ENCODE data around the gene RYR2. TPM values are rescaled to one million over a fixed set of nuclear protein-coding genes. Genes with fewer than 3 reads are reported as not detected.

RYR2 gene
- total RNA-seq, 1 experiment from 2014 or later = 2.8 TPM

- POLR2A ChIA-PET (ENCODE audit: low non-redundant PET) = no interaction called here
Measured at GRCh38 chr1:237634922-237635321, 592.9 kb downstream of the RYR2 start.

GRCh38 chr1:237638555-237638954 is 596.6 kb downstream of the RYR2 start:
- Histone ChIP-seq H3K27me3 (replicated peaks; ENCODE audit: insufficient read depth, low read depth, low read length, poor library complexity) (no peaks in the 10 kb centered on the region), H3K9me3 (ENCODE audit: low read depth, low read length, poor library complexity, severe bottlenecking) (no peaks in the 10 kb centered on the region), H3K4me1 (ENCODE audit: insufficient read depth, low read length, poor library complexity, severe bottlenecking) (no peaks in the 10 kb centered on the region), H3K4me3 (ENCODE audit: low read depth, low read length, poor library complexity, severe bottlenecking) (no peak overlapping the region), H3K36me3 (ENCODE audit: insufficient read depth, low read length, poor library complexity, severe bottlenecking) (no peaks in the 10 kb centered on the region), H3K27ac (ENCODE audit: low read depth, low read length, poor library complexity, severe bottlenecking) (no peak overlapping the region)
- intact Hi-C loops (cut with micrococcal nuclease; ENCODE audit: unreplicated experiment) = no loop called here
- ChIA-PET POLR2A (ENCODE audit: low non-redundant PET) (no interaction called here), CTCF (no interaction called here)
- BruUV-seq (replicated peaks) = no TSS peak
- TF ChIP-seq CTCF (conservative IDR thresholded peaks at IDR 0.05; ENCODE audit: low read depth, low read length) (no peak), EZH2 (IDR thresholded peaks at IDR 0.05; ENCODE audit: borderline replicate concordance, low read depth, low read length, poor library complexity, severe bottlenecking) (no peak)
- no peak for DNase-seq (ENCODE audit: low spot score)

More at GRCh38 chr1:237634922-237635321, 592.9 kb downstream of the RYR2 start:
- H3K4me3 ChIP-seq (ENCODE audit: low read depth, low read length, poor library complexity, severe bottlenecking) = no peak overlapping the region
- H3K27me3 ChIP-seq (replicated peaks; ENCODE audit: insufficient read depth, low read depth, low read length, poor library complexity) = no peaks in the 10 kb centered on the region
- DNase-seq (ENCODE audit: low spot score) = no peak
- no peaks in the 10 kb centered on the region for H3K4me1 ChIP-seq (ENCODE audit: insufficient read depth, low read length, poor library complexity, severe bottlenecking)
- intact Hi-C loops (cut with micrococcal nuclease; ENCODE audit: unreplicated experiment) = no loop called here
- no peaks in the 10 kb centered on the region for H3K9me3 ChIP-seq (ENCODE audit: low read depth, low read length, poor library complexity, severe bottlenecking)
- H3K36me3 ChIP-seq (ENCODE audit: insufficient read depth, low read length, poor library complexity, severe bottlenecking) = no peaks in the 10 kb centered on the region
- CTCF ChIA-PET = no interaction called here
- no peak for TF ChIP-seq CTCF (conservative IDR thresholded peaks at IDR 0.05; ENCODE audit: low read depth, low read length)
- TF ChIP-seq EZH2 (IDR thresholded peaks at IDR 0.05; ENCODE audit: borderline replicate concordance, low read depth, low read length, poor library complexity, severe bottlenecking) = no peak
- no peak overlapping the region for H3K27ac ChIP-seq (ENCODE audit: low read depth, low read length, poor library complexity, severe bottlenecking)
- BruUV-seq (replicated peaks) = no TSS peak

GRCh38 chr1:237640011-237640671 is 598.2 kb downstream of the RYR2 start:
- ChIA-PET POLR2A (ENCODE audit: low non-redundant PET) (no interaction called here), CTCF (no interaction called here)
- Histone ChIP-seq H3K27ac (ENCODE audit: low read depth, low read length, poor library complexity, severe bottlenecking) (no peak overlapping the region), H3K4me1 (ENCODE audit: insufficient read depth, low read length, poor library complexity, severe bottlenecking) (no peaks in the 10 kb centered on the region), H3K4me3 (ENCODE audit: low read depth, low read length, poor library complexity, severe bottlenecking) (no peak overlapping the region), H3K9me3 (ENCODE audit: low read depth, low read length, poor library complexity, severe bottlenecking) (no peaks in the 10 kb centered on the region), H3K36me3 (ENCODE audit: insufficient read depth, low read length, poor library complexity, severe bottlenecking) (no peaks in the 10 kb centered on the region), H3K27me3 (replicated peaks; ENCODE audit: insufficient read depth, low read depth, low read length, poor library complexity) (no peaks in the 10 kb centered on the region)
- TF ChIP-seq CTCF (conservative IDR thresholded peaks at IDR 0.05; ENCODE audit: low read depth, low read length) (no peak), EZH2 (IDR thresholded peaks at IDR 0.05; ENCODE audit: borderline replicate concordance, low read depth, low read length, poor library complexity, severe bottlenecking) (no peak)
- DNase-seq (ENCODE audit: low spot score) = no peak
- no TSS peak for BruUV-seq (replicated peaks)
- intact Hi-C loops (cut with micrococcal nuclease; ENCODE audit: unreplicated experiment) = no loop called here

All from A673 (cell line).